GM15510 (cell line): ENCODE measurements around the gene GYG1.

Experiments
- POLR2A ChIP-seq: IDR thresholded peaks from 3 replicates; pipeline ENCODE4 v1.6.1; 2011; ENCODE audit warnings: borderline replicate concordance; ENCODE audit not compliant: insufficient read length; ENCODE audit errors: extremely low read depth

Gene GYG1

GRCh38 chr3:149003653-149004305 lies 12.4 kb downstream of the GYG1 start:
- TF ChIP-seq POLR2A = no peak

DNA sequence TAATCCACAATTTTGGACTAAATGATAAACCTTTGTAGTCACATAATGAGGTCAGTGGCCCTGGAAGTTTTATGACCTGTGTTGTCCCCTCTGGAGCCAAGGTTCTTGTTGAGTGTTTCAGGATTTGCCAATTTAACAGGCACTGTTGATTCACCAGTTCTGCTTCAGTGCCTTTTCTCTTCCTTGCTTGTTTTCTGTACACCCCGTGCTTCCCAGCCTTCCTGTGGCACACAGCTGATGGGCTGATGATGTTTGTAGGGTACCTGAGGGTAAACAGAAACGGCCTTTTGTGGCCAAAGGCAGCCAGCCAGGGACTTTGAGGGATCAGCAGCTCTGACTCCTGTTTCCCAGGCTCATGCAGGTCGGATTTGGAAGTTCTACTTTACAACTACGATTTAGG lies 13.3 kb downstream of the GYG1 start:
- TF ChIP-seq POLR2A = no peak

- no peak for TF ChIP-seq POLR2A
Observed at GRCh38 chr3:149005416-149005815, 14.1 kb downstream of the GYG1 start.

DNA sequence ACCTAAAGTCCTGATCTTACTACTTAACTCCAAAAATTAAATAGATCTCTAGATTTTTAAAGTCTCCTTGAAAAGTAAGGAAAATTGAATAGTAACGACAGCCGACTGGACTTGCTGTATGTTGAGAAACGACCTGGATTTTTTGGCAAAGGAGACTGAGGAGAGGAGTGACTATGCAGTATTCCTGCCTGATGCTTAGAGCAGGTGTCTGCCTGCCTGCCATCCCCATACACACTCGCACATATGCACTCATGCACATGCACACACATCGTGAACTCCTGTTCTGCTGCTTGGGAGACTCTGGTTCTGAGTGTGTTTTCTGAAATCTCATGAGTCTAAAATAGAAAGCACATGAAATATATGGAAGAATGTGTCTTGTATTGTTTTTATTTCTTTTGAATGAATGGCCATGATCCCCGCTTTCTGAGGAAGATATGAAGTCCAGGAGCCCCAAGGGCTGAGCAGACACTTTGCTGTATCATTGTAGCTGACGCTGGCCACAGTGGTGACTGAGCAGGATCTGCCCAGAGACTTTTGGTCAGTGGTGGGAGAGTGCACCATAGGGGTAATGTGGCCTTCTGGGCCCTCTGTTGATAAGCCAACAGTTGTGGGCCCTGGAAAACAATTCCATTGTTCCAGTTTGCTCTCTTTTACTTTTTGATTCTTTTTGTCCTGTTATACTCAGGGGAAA lies 16.4 kb downstream of the GYG1 start:
- no peak for TF ChIP-seq POLR2A

DNA sequence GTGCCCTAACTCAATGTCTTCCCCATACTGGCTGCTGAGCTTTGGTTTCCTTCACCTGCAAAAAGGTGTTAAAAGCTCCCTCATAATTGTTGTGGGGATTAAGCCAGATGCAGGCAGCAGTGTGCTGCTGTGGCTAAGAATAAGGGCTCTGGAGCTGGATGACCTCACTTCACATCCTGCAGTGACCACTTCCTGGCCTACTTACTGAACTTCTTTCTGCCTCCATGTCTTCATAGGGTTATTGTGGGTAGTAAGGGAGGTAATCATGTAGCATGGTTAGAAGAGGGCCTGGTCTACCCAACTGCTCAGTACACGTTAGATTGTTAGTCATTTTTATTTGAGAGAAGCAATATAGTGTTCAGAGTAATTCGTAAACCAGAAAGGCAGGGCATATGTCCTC lies 18.4 kb downstream of the GYG1 start:
- TF ChIP-seq POLR2A = no peak

DNA sequence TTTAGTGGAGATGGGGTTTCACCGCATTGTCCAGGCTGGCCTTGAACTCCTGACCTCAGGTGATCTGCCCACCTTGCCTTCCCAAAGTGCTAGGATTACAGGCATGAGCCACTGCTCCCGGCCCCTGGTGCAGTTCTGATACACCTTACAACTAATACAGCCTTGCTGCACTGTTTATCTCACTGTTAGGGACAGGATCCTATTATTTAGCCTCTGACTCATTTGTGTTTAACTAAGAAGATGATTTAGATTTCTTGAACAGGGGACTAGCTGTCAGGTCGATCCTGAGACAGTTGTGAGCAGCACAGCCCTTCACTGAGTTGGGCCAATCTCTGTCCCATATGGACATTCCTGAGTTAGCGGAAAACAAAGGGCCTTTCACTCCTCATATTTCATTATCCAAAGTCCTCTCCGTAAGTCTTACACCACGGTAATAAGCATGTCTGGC lies 19.2 kb downstream of the GYG1 start:
- no peak for TF ChIP-seq POLR2A

DNA sequence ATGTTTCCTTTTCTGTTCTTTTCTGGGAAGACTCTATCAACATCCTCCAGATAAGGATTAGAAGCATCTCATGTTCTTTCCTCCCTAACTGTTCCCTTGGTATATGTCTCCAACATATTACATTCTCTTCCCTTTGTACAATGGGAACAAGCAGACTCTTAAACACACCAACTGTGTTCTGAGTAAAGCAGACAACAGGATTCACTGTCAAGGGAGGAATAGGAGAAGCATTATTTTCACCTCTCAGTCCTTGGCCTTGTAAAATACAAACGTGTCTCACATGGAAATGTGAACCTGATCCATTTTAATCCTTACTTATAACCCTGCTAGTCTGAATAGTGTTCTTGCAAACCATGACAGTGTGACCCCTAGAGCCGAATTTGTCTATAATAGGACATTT lies 19.6 kb downstream of the GYG1 start:
- TF ChIP-seq POLR2A = no peak

GRCh38 chr3:149011676-149012075 lies 20.3 kb downstream of the GYG1 start:
- TF ChIP-seq POLR2A = no peak

DNA sequence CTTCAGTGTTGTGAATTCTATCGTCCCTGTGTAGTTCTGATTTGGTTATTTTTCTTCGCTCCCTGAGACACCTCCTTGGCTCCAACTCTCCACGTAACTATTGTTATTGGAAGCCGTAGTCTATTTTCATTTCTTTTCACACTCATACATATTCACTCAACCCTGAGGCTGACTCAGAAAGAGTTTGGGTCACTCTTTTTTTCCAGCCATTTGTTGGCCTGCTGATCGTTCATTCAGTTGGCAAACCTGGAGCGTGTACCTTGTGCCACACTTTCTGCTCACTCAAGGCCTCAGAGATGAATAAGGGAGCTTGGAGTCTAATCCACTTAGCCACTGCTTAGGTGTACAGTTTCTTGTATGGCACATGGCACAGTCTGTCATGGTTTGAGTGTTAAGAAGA lies 22.4 kb downstream of the GYG1 start:
- TF ChIP-seq POLR2A = no peak

DNA sequence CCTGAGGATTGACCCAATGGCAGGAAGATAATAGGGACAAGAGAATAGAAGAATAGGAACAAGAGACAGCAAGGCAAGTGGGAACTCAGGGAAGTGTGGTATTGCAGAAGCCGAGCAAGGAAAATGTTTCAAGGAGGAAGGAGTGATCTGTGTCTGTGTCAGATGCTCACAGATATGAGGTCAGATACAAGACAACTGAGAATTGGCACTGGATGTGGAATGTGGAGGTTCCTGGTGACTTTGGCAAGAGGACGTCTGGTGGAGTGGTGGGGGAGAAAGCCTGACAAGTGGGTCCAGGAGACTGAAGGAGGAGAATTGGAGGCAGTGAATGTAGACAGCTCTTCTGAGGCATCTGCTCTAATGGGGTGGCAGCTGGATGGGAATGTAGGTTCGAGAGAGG lies 24.1 kb downstream of the GYG1 start:
- TF ChIP-seq POLR2A = no peak

GRCh38 chr3:149016242-149016641 lies 24.9 kb downstream of the GYG1 start:
- no peak for TF ChIP-seq POLR2A

- TF ChIP-seq POLR2A = no peak
Observed at GRCh38 chr3:149016669-149017541, 25.6 kb downstream of the GYG1 start.

DNA sequence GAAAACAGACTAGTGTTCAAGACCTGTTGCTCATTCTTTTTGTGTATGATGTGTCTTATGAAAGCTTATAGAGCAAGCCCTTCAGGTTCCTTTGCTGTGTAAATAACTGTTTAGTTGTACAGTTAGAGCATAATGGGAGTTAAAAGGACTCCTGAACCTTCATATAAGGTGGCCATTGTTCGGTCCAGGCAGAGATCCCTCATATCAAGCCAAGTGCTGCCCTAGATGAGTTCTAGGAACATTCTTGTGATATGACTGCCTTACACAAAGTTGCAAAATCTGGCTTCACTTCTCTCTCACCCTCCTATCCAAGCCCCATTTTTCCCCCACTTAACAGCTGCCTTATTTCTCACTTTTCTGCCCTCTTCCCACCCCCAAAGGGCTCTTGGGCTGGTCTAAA lies 26.9 kb downstream of the GYG1 start:
- no peak for TF ChIP-seq POLR2A

DNA sequence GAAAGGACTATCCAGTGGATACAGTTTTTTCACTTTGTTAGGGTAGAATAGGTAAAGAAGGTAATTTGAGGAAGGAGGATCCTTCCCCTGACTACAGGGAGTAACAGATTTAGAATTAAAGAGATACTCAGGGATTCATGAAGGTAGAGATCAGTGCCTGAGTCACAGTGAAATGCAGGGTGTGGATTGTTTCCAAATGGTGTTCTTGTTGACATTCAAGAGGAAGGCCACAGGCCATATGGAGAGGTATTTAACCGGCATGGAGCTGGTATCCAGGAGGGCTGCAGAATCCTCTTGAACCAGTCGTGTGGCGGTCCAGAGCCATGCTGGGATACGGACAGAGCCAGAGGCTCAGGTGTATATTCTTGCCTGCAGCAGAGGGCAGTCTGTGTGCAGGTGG lies 28.2 kb downstream of the GYG1 start:
- no peak for TF ChIP-seq POLR2A

- TF ChIP-seq POLR2A = no peak
Observed at GRCh38 chr3:149020196-149020838, 29.0 kb downstream of the GYG1 start.
